Neural progenitor cell (in vitro differentiated cells): ENCODE measurements around the gene ODC1. TPM values are rescaled to one million over a fixed set of nuclear protein-coding genes. Genes with fewer than 3 reads are reported as not detected.

ENCODE experiments used
- DNase-seq: peaks from one replicate; pipeline ENCODE4 v3.0.0-alpha.2; 2016; ENCODE audit warnings: low spot score
- H2AFZ ChIP-seq: fragments of 200-600 bp; sonication (generic); replicated peaks from 2 replicates; pipeline ENCODE4 v1.6.1; 2016; ENCODE audit warnings: antibody characterized with exemption
- H3F3A ChIP-seq: fragments of 200-600 bp; sonication (generic); 2 replicates; pipeline ENCODE4 v1.6.1; 2016; ENCODE audit warnings: antibody characterized with exemption, low read depth
- H3K27ac ChIP-seq: fragments of 200-600 bp; sonication (generic); 2 replicates; pipeline ENCODE4 v1.5.1; 2016; ENCODE audit warnings: mild to moderate bottlenecking
- H3K27me3 ChIP-seq: fragments of 200-600 bp; sonication (generic); 2 replicates; pipeline ENCODE4 v1.6.1; 2016; ENCODE audit warnings: mild to moderate bottlenecking, moderate library complexity
- H3K36me3 ChIP-seq: fragments of 200-600 bp; sonication (generic); 2 replicates; pipeline ENCODE4 v1.5.1; 2016
- H3K4me1 ChIP-seq: fragments of 200-600 bp; sonication (generic); 2 replicates; pipeline ENCODE4 v1.6.1; 2016; ENCODE audit warnings: mixed run types
- H3K4me2 ChIP-seq: fragments of 200-600 bp; sonication (generic); 2 replicates; pipeline ENCODE4 v1.6.1; 2016
- H3K4me3 ChIP-seq: fragments of 200-600 bp; sonication (generic); 2 replicates; pipeline ENCODE4 v1.5.1; 2016
- H3K79me2 ChIP-seq: fragments of 200-600 bp; sonication (generic); 2 replicates; pipeline ENCODE4 v1.6.1; 2016; ENCODE audit warnings: low read depth
- H3K9ac ChIP-seq: fragments of 200-600 bp; sonication (generic); 2 replicates; pipeline ENCODE4 v1.6.1; 2016
- H3K9me3 ChIP-seq: fragments of 200-600 bp; sonication (generic); 2 replicates; pipeline ENCODE4 v1.5.1; 2016; ENCODE audit warnings: low read depth
- H4K20me1 ChIP-seq: fragments of 200-600 bp; sonication (generic); 2 replicates; pipeline ENCODE4 v1.6.1; 2016; ENCODE audit warnings: low read depth
- H3K27ac Mint-ChIP-seq: 3 replicates; pipeline ENCODE4 v1.8.0; 2021; ENCODE audit warnings: mixed read lengths
- H3K27me3 Mint-ChIP-seq: 2 replicates; pipeline ENCODE4 v1.8.0; 2022; ENCODE audit warnings: low read depth, mild to moderate bottlenecking, inconsistent platforms, moderate library complexity, mixed read lengths; ENCODE audit not compliant: insufficient read depth
- H3K36me3 Mint-ChIP-seq: 3 replicates; pipeline ENCODE4 v1.8.0; 2021; ENCODE audit warnings: mixed read lengths
- H3K4me1 Mint-ChIP-seq: 3 replicates; pipeline ENCODE4 v1.8.0; 2021; ENCODE audit warnings: mixed read lengths
- H3K4me3 Mint-ChIP-seq: 3 replicates; pipeline ENCODE4 v1.8.0; 2021; ENCODE audit warnings: mild to moderate bottlenecking, moderate library complexity, mixed read lengths
- H3K9me3 Mint-ChIP-seq: 3 replicates; pipeline ENCODE4 v1.8.0; 2020; ENCODE audit warnings: mixed read lengths
- CTCF ChIP-seq: fragments of 200-600 bp; sonication (generic); IDR thresholded peaks from 2 replicates; pipeline ENCODE4 v1.5.1; 2017; ENCODE audit warnings: antibody characterized with exemption, mild to moderate bottlenecking
- EZH2 ChIP-seq: fragments of 200-600 bp; sonication (generic); IDR thresholded peaks from 2 replicates; pipeline ENCODE4 v1.6.1; 2017; ENCODE audit warnings: antibody characterized with exemption, mild to moderate bottlenecking, moderate library complexity
- EZH2phosphoT487 ChIP-seq: fragments of 200-600 bp; sonication (generic); IDR thresholded peaks from 2 replicates; pipeline ENCODE4 v1.6.1; 2017; ENCODE audit warnings: antibody characterized with exemption
- total RNA-seq: library from RNA; depleted of rRNA; stranded (reverse); fragments of >200 nt; gene quantifications from 2 replicates; pipeline ENCODE4 v1.2.3, GENCODE V29; 2015; ENCODE audit warnings: low replicate concordance

Gene ODC1
- total RNA-seq, 1 donor from 2014 or later: 437 TPM

DNA sequence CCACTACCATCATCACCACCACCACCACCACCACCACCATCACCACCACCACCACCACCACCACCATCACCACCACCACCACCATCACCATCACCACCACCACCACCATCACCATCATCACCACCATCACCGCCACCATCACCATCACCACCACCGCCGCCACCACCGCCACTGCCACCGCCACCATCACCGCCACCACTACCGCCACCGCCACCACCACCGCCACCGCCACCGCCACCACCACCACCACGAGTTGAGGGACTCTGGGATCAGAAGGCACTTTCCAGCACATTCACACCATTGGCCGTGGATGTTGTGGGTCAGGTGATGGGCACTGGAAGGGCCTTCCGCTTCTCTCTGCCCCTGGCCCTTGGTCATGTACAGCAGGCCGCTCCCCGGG, 48.8 kb downstream of the ODC1 start:
- H3K9me3 ChIP-seq: no peaks in the 10 kb centered on the region

DNA sequence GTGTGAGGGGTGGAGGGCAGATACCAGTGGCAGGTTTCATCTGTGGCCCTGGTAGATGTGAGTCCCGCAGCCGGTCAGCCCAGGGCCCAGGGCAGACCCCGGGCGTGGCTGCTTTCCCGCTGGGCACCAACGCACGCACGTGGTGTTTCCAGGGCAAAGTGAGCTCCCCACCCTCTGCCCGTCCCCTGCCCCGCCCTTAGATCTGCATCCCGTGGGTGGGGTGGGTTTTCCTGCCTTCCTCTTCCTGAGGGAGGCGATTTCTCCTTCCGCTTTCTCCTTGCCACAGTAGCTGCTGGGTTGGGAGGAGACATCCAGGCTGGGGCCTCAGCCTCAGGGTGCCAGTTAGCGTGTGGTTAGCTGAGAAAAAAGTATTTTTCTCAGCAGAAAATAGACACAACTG, 49.6 kb downstream of the ODC1 start:
- Mint-ChIP-seq H3K27ac (no peak overlapping the region), H3K27me3 (peaks cover 6% of the 10 kb centered on the region), H3K4me3 (no peak overlapping the region), H3K9me3 (peaks cover 8% of the 10 kb centered on the region), H3K4me1 (peaks cover 7% of the 10 kb centered on the region), H3K36me3 (peaks cover 5% of the 10 kb centered on the region)
- Histone ChIP-seq H2AFZ (no peak overlapping the region), H3K4me3 (no peak overlapping the region), H3K4me2 (no peak overlapping the region), H4K20me1 (no peaks in the 10 kb centered on the region), H3K27me3 (no peaks in the 10 kb centered on the region), H3K36me3 (no peaks in the 10 kb centered on the region), H3K9me3 (no peaks in the 10 kb centered on the region), H3K9ac (no peak overlapping the region), H3K27ac (no peak overlapping the region), H3K4me1 (no peaks in the 10 kb centered on the region), H3F3A (no peaks in the 10 kb centered on the region), H3K79me2 (no peaks in the 10 kb centered on the region)
- no peak for DNase-seq
- TF ChIP-seq EZH2phosphoT487 (no peak), CTCF (no peak), EZH2 (no peak)

More for the DNA sequence above, 48.8 kb downstream of the ODC1 start:
- no peaks in the 10 kb centered on the region for H3F3A ChIP-seq
- Mint-ChIP-seq H3K36me3 (peaks cover 5% of the 10 kb centered on the region), H3K27me3 (peaks cover 4% of the 10 kb centered on the region), H3K9me3 (peaks cover 8% of the 10 kb centered on the region), H3K27ac (no peak overlapping the region), H3K4me3 (no peak overlapping the region), H3K4me1 (peaks cover 7% of the 10 kb centered on the region)
- no peaks in the 10 kb centered on the region for H4K20me1 ChIP-seq
- no peak overlapping the region for H3K27ac ChIP-seq
- H3K27me3 ChIP-seq: no peaks in the 10 kb centered on the region
- H3K4me3 ChIP-seq: no peak overlapping the region
- no peak for TF ChIP-seq EZH2phosphoT487
- no peak overlapping the region for H3K9ac ChIP-seq
- no peak overlapping the region for H2AFZ ChIP-seq
- no peaks in the 10 kb centered on the region for H3K79me2 ChIP-seq
- DNase-seq: no peak
- peaks cover 2% of the 10 kb centered on the region for H3K4me1 ChIP-seq
- no peak overlapping the region for H3K4me2 ChIP-seq
- no peaks in the 10 kb centered on the region for H3K36me3 ChIP-seq

GRCh38 chr2:10397878-10398277, 50.2 kb downstream of the ODC1 start:
- Histone ChIP-seq H3K36me3 (no peaks in the 10 kb centered on the region), H3K4me2 (no peak overlapping the region), H2AFZ (no peak overlapping the region), H3K27me3 (no peaks in the 10 kb centered on the region), H3K79me2 (no peaks in the 10 kb centered on the region), H3K9me3 (no peaks in the 10 kb centered on the region), H3K4me3 (no peak overlapping the region), H3F3A (no peaks in the 10 kb centered on the region), H3K4me1 (no peaks in the 10 kb centered on the region), H3K9ac (no peak overlapping the region), H3K27ac (no peak overlapping the region), H4K20me1 (no peaks in the 10 kb centered on the region)
- no peak for TF ChIP-seq EZH2
- Mint-ChIP-seq H3K36me3 (peaks cover 5% of the 10 kb centered on the region), H3K4me3 (no peak overlapping the region), H3K27me3 (peaks cover 6% of the 10 kb centered on the region), H3K9me3 (peaks cover 8% of the 10 kb centered on the region), H3K27ac (no peak overlapping the region), H3K4me1 (peaks cover 11% of the 10 kb centered on the region)
- DNase-seq: no peak

GRCh38 chr2:10397297-10397875, 50.7 kb downstream of the ODC1 start:
- Histone ChIP-seq H4K20me1 (no peaks in the 10 kb centered on the region), H3K79me2 (no peaks in the 10 kb centered on the region), H3F3A (no peaks in the 10 kb centered on the region), H3K27me3 (no peaks in the 10 kb centered on the region), H3K4me2 (no peak overlapping the region), H3K27ac (no peak overlapping the region), H2AFZ (no peak overlapping the region), H3K9ac (no peak overlapping the region), H3K9me3 (no peaks in the 10 kb centered on the region), H3K36me3 (no peaks in the 10 kb centered on the region), H3K4me3 (no peak overlapping the region), H3K4me1 (no peaks in the 10 kb centered on the region)
- Mint-ChIP-seq H3K27ac (no peak overlapping the region), H3K4me1 (peaks cover 16% of the 10 kb centered on the region), H3K4me3 (no peak overlapping the region), H3K9me3 (peaks cover 8% of the 10 kb centered on the region), H3K27me3 (peaks cover 7% of the 10 kb centered on the region), H3K36me3 (peaks cover 5% of the 10 kb centered on the region)
- TF ChIP-seq CTCF (no peak), EZH2phosphoT487 (no peak), EZH2 (no peak)
- DNase-seq: no peak
